ENCODE results near the gene RTL9. TPM values are rescaled to one million over a fixed set of nuclear protein-coding genes. Genes with fewer than 3 reads are reported as not detected.
"Not testable (repeated sequence)": the region's sequence is repeated elsewhere in the genome, so short reads cannot be mapped to it uniquely, and the experiment has no call there.

Gene RTL9
- total RNA-seq, 4 donors from 2014 or later: under 0.01 TPM; not detected in 3

GRCh38 chrX:110331444-110332030 lies 27.1 kb upstream of the RTL9 start:
- H3K4me3 ChIP-seq: no peak overlapping the region
- intact Hi-C loops (cut with DNase I; ENCODE audit: low total_unique reads): no loop called here
- H3K27me3 ChIP-seq: no peaks in the 10 kb centered on the region
- no peak for DNase-seq
- no peaks in the 10 kb centered on the region for H3K36me3 ChIP-seq
- H3K27ac ChIP-seq: no peak overlapping the region
- no peaks in the 10 kb centered on the region for H3K9me3 ChIP-seq
- H3K4me1 ChIP-seq: no peaks in the 10 kb centered on the region
- TF ChIP-seq POLR2A (IDR thresholded peaks at IDR 0.05) (no peak), EP300 (IDR thresholded peaks at IDR 0.05; ENCODE audit: low read depth) (no peak), POLR2AphosphoS5 (IDR thresholded peaks at IDR 0.05) (no peak), CTCF (IDR thresholded peaks at IDR 0.05) (no peak)
- whole genome bisulfite sequencing, 2 donors (ENCODE audit: low coverage in 1 of 2): 71 to 90% methylated on average over 2 to 3 of the region's 3 CpGs
- in situ Hi-C loops (cut with MboI; ENCODE audit: low pct_ligation_motif_present in 1 of 4, low pct_unique_long_range_greater_than_20kb in 1 of 4, low sequenced_read_pairs in 3 of 4): no loop called here

GRCh38 chrX:110333458-110333857 lies 25.2 kb upstream of the RTL9 start:
- H3K27me3 ChIP-seq; DNase-seq; H3K9me3 ChIP-seq; intact Hi-C loops (cut with DNase I; ENCODE audit: low total_unique reads); in situ Hi-C loops (cut with MboI; ENCODE audit: low pct_ligation_motif_present in 1 of 4, low pct_unique_long_range_greater_than_20kb in 1 of 4, low sequenced_read_pairs in 3 of 4); H3K36me3 ChIP-seq; H3K4me1 ChIP-seq; H3K27ac ChIP-seq; H3K4me3 ChIP-seq: not testable (repeated sequence)
- WGBS, 2 donors (ENCODE audit: low coverage in 1 of 2): 77% methylated on average over 1 of the region's 1 CpG; no CpG with 5 or more reads in 1 of the 2 donors

- H3K4me3 ChIP-seq: no peak overlapping the region
- no peak for DNase-seq
- H3K4me1 ChIP-seq: no peaks in the 10 kb centered on the region
- intact Hi-C loops (cut with DNase I; ENCODE audit: low total_unique reads) (no loop called here), in situ Hi-C loops (cut with MboI; ENCODE audit: low pct_ligation_motif_present in 1 of 4, low pct_unique_long_range_greater_than_20kb in 1 of 4, low sequenced_read_pairs in 3 of 4) (no loop called here)
- 83% methylated on average over 4 of the region's 4 CpGs; no CpG with 5 or more reads in 1 of the 2 donors for WGBS, 2 donors (ENCODE audit: low coverage in 1 of 2)
- TF ChIP-seq POLR2A (IDR thresholded peaks at IDR 0.05) (no peak), POLR2AphosphoS5 (IDR thresholded peaks at IDR 0.05) (no peak), CTCF (IDR thresholded peaks at IDR 0.05) (no peak), EP300 (IDR thresholded peaks at IDR 0.05; ENCODE audit: low read depth) (no peak)
- no peaks in the 10 kb centered on the region for H3K36me3 ChIP-seq
- H3K27ac ChIP-seq: no peak overlapping the region
- no peaks in the 10 kb centered on the region for H3K27me3 ChIP-seq
- no peaks in the 10 kb centered on the region for H3K9me3 ChIP-seq
Measured at GRCh38 chrX:110338935-110339334, 19.7 kb upstream of the RTL9 start.

- in situ Hi-C loops (cut with MboI; ENCODE audit: low pct_ligation_motif_present in 1 of 4, low pct_unique_long_range_greater_than_20kb in 1 of 4, low sequenced_read_pairs in 3 of 4): no loop called here
- H3K36me3 ChIP-seq: no peaks in the 10 kb centered on the region
- H3K27me3 ChIP-seq: no peaks in the 10 kb centered on the region
- H3K4me3 ChIP-seq: no peak overlapping the region
- H3K27ac ChIP-seq: no peak overlapping the region
- TF ChIP-seq POLR2AphosphoS5 (IDR thresholded peaks at IDR 0.05): no peak
- TF ChIP-seq EP300 (IDR thresholded peaks at IDR 0.05; ENCODE audit: low read depth): no peak
- H3K4me1 ChIP-seq: no peaks in the 10 kb centered on the region
- H3K9me3 ChIP-seq: no peaks in the 10 kb centered on the region
- no peak for DNase-seq
- 74% methylated on average over 11 of the region's 11 CpGs; no CpG with 5 or more reads in 1 of the 2 donors for WGBS, 2 donors (ENCODE audit: low coverage in 1 of 2)
- intact Hi-C loops (cut with DNase I; ENCODE audit: low total_unique reads): no loop called here
Measured at GRCh38 chrX:110341189-110342035, 17.2 kb upstream of the RTL9 start.

- Histone ChIP-seq H3K4me3 (no peak overlapping the region), H3K36me3 (no peaks in the 10 kb centered on the region), H3K27me3 (no peaks in the 10 kb centered on the region), H3K27ac (no peak overlapping the region), H3K9me3 (no peaks in the 10 kb centered on the region), H3K4me1 (no peaks in the 10 kb centered on the region)
- intact Hi-C loops (cut with DNase I; ENCODE audit: low total_unique reads): no loop called here
- no peak for TF ChIP-seq EP300 (IDR thresholded peaks at IDR 0.05; ENCODE audit: low read depth)
- no peak for TF ChIP-seq POLR2A (IDR thresholded peaks at IDR 0.05)
- TF ChIP-seq CTCF (IDR thresholded peaks at IDR 0.05): no peak
- TF ChIP-seq POLR2AphosphoS5 (IDR thresholded peaks at IDR 0.05): no peak
- WGBS, 2 donors (ENCODE audit: low coverage in 1 of 2): 60 to 65% methylated on average over 15 to 17 of the region's 17 CpGs
- no peak for DNase-seq
- in situ Hi-C loops (cut with MboI; ENCODE audit: low pct_ligation_motif_present in 1 of 4, low pct_unique_long_range_greater_than_20kb in 1 of 4, low sequenced_read_pairs in 3 of 4): no loop called here
Measured at GRCh38 chrX:110346681-110347080, 12.0 kb upstream of the RTL9 start.
